ENCODE measurements around the gene CHAC1.

Gene CHAC1

GRCh38 chr15:40937762-40938535 lies 15.3 kb upstream of the CHAC1 start:
- in situ Hi-C loops (cut with MboI; ENCODE audit: low sequenced_read_pairs, unreplicated experiment) = no loop called here
- TF ChIP-seq CTCF (IDR thresholded peaks at IDR 0.05; ENCODE audit: borderline replicate concordance, control extremely low read depth, extremely low read depth, insufficient read depth, missing control alignments) = no peak
- no peak for DNase-seq (ENCODE audit: low spot score)

GRCh38 chr15:40938536-40938870 lies 14.8 kb upstream of the CHAC1 start:
- in situ Hi-C loops (cut with MboI; ENCODE audit: low sequenced_read_pairs, unreplicated experiment) = no loop called here
- TF ChIP-seq CTCF (IDR thresholded peaks at IDR 0.05; ENCODE audit: borderline replicate concordance, control extremely low read depth, extremely low read depth, insufficient read depth, missing control alignments) = no peak
- DNase-seq (ENCODE audit: low spot score) = no peak

- no peak for DNase-seq (ENCODE audit: low spot score)
- TF ChIP-seq CTCF (IDR thresholded peaks at IDR 0.05; ENCODE audit: borderline replicate concordance, control extremely low read depth, extremely low read depth, insufficient read depth, missing control alignments) = no peak
- in situ Hi-C loops (cut with MboI; ENCODE audit: low sequenced_read_pairs, unreplicated experiment) = no loop called here
These were observed 12.9 kb upstream of the CHAC1 start for GRCh38 chr15:40940296-40940801.

GRCh38 chr15:40941068-40941527 lies 12.2 kb upstream of the CHAC1 start:
- TF ChIP-seq CTCF (IDR thresholded peaks at IDR 0.05; ENCODE audit: borderline replicate concordance, control extremely low read depth, extremely low read depth, insufficient read depth, missing control alignments) = no peak
- in situ Hi-C loops (cut with MboI; ENCODE audit: low sequenced_read_pairs, unreplicated experiment) = no loop called here
- no peak for DNase-seq (ENCODE audit: low spot score)

- in situ Hi-C loops (cut with MboI; ENCODE audit: low sequenced_read_pairs, unreplicated experiment) = no loop called here
- peak; percentile 89 for TF ChIP-seq CTCF (IDR thresholded peaks at IDR 0.05; ENCODE audit: borderline replicate concordance, control extremely low read depth, extremely low read depth, insufficient read depth, missing control alignments)
- DNase-seq (ENCODE audit: low spot score) = peak; percentile 94
These were observed 11.5 kb upstream of the CHAC1 start for GRCh38 chr15:40941528-40942336.

GRCh38 chr15:40942337-40942854 lies 10.9 kb upstream of the CHAC1 start:
- DNase-seq (ENCODE audit: low spot score) = no peak
- in situ Hi-C loops (cut with MboI; ENCODE audit: low sequenced_read_pairs, unreplicated experiment) = no loop called here
- no peak for TF ChIP-seq CTCF (IDR thresholded peaks at IDR 0.05; ENCODE audit: borderline replicate concordance, control extremely low read depth, extremely low read depth, insufficient read depth, missing control alignments)

Data from GM13976 (cell line).